ENCODE measurements around the gene KPNA3.
"Not testable (repeated sequence)": the region's sequence is repeated elsewhere in the genome, so short reads cannot be mapped to it uniquely, and the experiment has no call there.

Gene KPNA3

GRCh38 chr13:49820591-49821215 is 28.2 kb upstream of the KPNA3 start:
- TF ChIP-seq POLR2A (IDR thresholded peaks at IDR 0.05; ENCODE audit: low read length): no peak
- no peak for TF ChIP-seq GATA1 (IDR thresholded peaks at IDR 0.05; ENCODE audit: low read depth, low read length)
- DNase-seq: no peak

DNA sequence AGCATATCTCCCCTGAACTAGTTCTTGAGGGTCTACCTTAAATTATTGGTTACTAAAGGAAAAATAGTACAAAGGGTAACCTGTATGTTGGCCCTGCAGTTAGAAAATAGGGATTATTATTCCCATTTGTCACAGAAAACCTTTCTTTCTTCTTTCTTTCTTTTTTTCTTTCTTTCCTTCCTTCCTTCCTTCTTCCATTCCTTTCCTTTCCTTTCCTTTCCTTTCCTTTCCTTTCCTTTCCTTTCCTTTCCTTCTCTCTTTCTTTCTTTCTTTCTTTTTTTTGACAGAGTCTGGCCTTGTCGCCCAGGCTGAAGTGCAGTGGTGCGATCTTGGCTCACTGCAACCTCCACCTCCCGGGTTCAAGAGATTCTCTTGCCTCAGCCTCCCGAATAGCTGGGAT is 23.6 kb upstream of the KPNA3 start:
- not testable (repeated sequence) for DNase-seq

- DNase-seq: no peak
- TF ChIP-seq POLR2A (IDR thresholded peaks at IDR 0.05; ENCODE audit: low read length): no peak
- TF ChIP-seq GATA1 (IDR thresholded peaks at IDR 0.05; ENCODE audit: low read depth, low read length): no peak
Observed at GRCh38 chr13:49814551-49815270, 22.2 kb upstream of the KPNA3 start.

DNA sequence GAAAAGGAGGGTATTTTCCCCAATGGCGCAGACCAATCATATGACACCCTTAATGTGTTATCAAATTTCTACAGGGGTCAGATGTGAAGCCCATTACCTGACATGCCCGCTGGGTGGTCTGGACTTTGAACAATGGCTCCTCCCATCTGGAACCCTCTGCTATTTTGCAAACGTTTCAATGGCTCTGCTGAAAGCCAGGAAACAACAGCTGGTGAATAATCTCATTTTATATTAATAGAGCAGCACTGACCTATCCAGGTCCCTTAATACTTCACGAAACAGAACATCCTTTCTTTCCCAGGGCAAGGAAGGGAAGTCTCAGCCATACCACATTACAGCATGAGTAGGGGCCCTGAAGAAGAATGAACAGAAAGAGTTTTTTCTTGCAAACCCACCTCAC is 20.3 kb upstream of the KPNA3 start:
- TF ChIP-seq GATA1 (IDR thresholded peaks at IDR 0.05; ENCODE audit: low read depth, low read length) (no peak), POLR2A (IDR thresholded peaks at IDR 0.05; ENCODE audit: low read length) (no peak)

DNA sequence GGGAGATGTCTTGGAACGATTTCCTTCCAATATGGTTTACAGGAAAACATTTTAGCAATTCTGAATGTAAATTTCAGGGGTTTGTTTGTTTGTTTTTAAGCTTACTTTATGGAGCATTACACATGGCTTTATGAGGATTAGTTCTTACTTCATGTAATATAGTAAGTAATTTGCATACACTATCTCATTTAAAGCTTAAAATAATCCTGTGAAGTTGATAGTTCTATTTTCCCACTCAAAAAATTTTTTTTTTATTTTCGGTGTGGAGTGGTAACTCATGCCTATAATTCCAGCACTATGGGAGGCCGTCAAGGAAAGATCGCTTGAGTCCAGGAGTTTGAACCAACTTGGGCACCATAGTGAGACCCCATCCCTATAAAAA is 19.0 kb upstream of the KPNA3 start:
- TF ChIP-seq GATA1 (IDR thresholded peaks at IDR 0.05; ENCODE audit: low read depth, low read length) (no peak), POLR2A (IDR thresholded peaks at IDR 0.05; ENCODE audit: low read length) (no peak)
- no peak for DNase-seq

More for the DNA sequence above, 20.3 kb upstream of the KPNA3 start:
- DNase-seq: no peak

GRCh38 chr13:49810567-49811526 is 18.4 kb upstream of the KPNA3 start:
- TF ChIP-seq POLR2A (IDR thresholded peaks at IDR 0.05; ENCODE audit: low read length) (no peak), GATA1 (IDR thresholded peaks at IDR 0.05; ENCODE audit: low read depth, low read length) (no peak)
- no peak for DNase-seq

- TF ChIP-seq POLR2A (IDR thresholded peaks at IDR 0.05; ENCODE audit: low read length) (no peak), GATA1 (IDR thresholded peaks at IDR 0.05; ENCODE audit: low read depth, low read length) (no peak)
- DNase-seq: no peak
Observed at GRCh38 chr13:49807681-49808080, 15.2 kb upstream of the KPNA3 start.

- TF ChIP-seq GATA1 (IDR thresholded peaks at IDR 0.05; ENCODE audit: low read depth, low read length) (no peak), POLR2A (IDR thresholded peaks at IDR 0.05; ENCODE audit: low read length) (no peak)
- DNase-seq: no peak
Observed at GRCh38 chr13:49806126-49806536, 13.6 kb upstream of the KPNA3 start.

DNA sequence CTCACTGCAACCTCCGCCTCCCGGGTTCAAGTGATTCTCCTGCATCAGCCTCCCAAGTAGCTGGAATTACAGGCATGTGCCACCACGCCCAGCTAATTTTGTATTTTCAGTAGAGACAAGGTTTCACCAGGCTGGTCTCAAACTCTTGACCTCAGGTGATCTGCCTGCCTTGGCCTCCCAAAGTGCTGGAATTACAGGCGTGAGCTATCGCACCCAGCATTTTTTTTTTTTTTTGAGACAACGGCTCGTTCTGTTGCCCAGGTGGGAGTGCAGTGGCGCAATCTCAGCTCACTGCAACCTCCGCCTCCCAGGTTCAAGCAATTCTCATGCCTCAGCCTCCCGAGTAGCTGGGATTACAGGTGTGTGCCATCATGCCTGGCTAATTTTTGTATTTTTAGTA is 10.6 kb upstream of the KPNA3 start:
- DNase-seq: not testable (repeated sequence)

DNA sequence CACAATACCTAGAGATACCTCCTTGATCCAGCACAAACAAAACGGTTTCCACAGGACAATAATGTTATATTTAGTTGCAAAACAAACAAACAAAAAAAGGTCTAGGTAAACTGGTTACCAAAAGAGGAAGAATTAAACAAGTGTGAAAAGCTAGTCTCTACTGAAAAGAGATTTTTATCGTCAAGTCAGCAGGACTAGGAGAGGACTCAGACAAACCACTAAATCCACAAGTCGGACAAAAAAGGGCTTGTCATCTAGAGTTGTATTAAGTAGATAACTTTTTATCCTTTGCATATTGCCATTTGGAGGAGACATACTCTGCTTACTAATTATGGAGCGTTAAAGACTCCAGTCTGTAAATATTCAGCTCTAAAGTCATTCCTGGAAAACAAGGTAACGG is 9.9 kb upstream of the KPNA3 start:
- no peak for TF ChIP-seq POLR2A (IDR thresholded peaks at IDR 0.05; ENCODE audit: low read length)
- no peak for TF ChIP-seq GATA1 (IDR thresholded peaks at IDR 0.05; ENCODE audit: low read depth, low read length)

DNA sequence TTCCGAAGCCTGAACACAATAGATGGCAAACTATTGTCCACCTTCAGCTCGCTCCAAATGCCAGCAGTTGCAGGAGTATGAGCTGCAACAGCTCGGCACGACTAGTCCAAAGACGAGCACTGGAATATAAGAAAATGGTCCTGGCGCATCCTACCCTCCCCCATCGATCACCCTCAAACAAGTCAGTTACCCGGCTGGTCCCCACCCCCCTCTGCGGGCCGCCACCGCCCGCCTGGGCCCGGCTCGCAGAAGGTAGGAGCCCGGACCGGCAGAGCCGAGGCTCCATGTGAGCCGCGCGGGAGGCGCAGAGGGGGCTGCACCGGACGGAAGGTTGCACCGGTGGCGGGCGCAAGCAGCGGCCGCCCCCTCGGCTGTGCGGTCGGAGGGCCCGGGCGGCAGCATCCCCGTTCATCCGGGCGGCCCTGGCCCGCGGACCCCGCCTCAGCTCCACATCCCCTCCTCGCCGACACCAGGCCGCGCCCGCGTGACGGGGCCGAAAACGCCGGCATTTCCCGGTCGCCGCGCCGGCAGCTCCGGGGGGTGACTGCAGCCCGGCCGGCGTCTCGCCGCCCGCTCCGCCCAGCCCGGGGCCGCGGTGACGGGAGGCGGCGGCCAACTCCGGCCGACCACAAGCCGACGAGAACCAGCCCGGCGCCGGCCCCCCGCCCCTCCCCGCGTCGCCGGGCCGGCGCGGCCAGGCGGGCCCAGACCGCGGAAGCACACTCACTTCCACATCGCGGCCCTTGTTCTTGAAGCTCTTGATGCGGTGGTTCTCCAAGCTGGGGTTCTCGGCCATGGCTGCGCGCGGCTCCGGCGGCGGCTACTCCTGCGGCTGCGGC is 552 bp downstream of the KPNA3 start:
- TF ChIP-seq GATA1 (IDR thresholded peaks at IDR 0.05; ENCODE audit: low read depth, low read length) (no peak), POLR2A (IDR thresholded peaks at IDR 0.05; ENCODE audit: low read length) (no peak)
- peak; percentile 75 to 85 for DNase-seq

More for the DNA sequence above, 9.9 kb upstream of the KPNA3 start:
- DNase-seq: no peak

DNA sequence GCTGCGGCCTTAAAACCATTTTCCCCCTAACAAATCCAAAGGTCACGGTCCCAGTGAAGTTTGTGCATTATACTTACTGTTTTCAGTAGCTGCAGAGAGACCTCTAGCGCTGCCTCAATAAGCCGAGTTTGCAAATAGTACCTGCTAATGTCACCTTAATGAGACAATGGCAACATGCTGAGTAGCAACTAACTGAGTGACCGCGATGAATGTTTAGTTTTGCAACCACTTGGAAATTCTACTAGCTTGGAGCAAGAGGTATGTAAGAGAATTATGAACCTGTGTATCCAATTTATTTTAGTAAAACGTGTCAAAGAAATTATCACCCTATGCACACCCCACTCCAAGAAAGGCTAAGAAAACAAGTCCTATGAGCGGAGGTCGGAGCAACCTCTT is 1.2 kb downstream of the KPNA3 start:
- TF ChIP-seq GATA1 (IDR thresholded peaks at IDR 0.05; ENCODE audit: low read depth, low read length) (no peak), POLR2A (IDR thresholded peaks at IDR 0.05; ENCODE audit: low read length) (no peak)
- DNase-seq: peak; percentile 65 to 70

DNA sequence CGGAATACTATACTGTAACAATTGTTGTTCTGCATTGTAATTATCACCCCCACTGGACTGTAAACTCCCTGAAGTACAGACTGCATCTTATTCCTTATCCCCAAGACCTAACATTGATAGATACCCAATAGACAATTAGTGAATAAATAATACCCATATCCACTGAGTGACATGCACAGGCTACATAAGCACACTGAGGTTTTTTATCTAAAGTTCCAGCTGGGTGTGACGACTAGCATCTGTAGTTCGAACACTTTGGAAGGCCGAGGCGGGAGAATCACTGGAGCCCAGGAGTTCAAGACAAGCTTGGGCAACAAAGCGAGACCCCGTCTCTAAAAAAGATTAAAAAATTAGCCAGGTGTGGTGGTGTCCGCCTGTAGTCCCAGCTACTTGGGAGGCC is 2.5 kb downstream of the KPNA3 start:
- TF ChIP-seq GATA1 (IDR thresholded peaks at IDR 0.05; ENCODE audit: low read depth, low read length): no peak
- no peak for TF ChIP-seq POLR2A (IDR thresholded peaks at IDR 0.05; ENCODE audit: low read length)
- peak; percentile 25 to 57 for DNase-seq

All from erythroblast (primary cell).